ENCODE results near the gene EXD3. TPM values are rescaled to one million over a fixed set of nuclear protein-coding genes. Genes with fewer than 3 reads are reported as not detected.

Gene EXD3
- total RNA-seq, 5 donors from 2014 or later (not counting 1 experiment from before 2014, with no cell fraction given): 18.5 to 43.8 (median 38.0) TPM

- Histone ChIP-seq H3K4me3 (ENCODE audit: control insufficient read depth in 1 of 2, extremely low read depth in 1 of 2, low read length in 1 of 2) (no peak overlapping the region), H3K27ac (ENCODE audit: low read length) (no peak overlapping the region), H3K4me1 (ENCODE audit: control insufficient read depth in 1 of 2, extremely low read depth in 1 of 2, insufficient read depth in 2 of 2, low read length in 2 of 2) (peaks cover 0 to 23% of the 10 kb centered on the region in 2 experiments), H3K9me3 (no peaks in the 10 kb centered on the region), H3K27me3 (replicated peaks in 1 of 2; ENCODE audit: control insufficient read depth in 2 of 2, extremely low read depth in 1 of 2, insufficient read depth in 2 of 2, low read length in 1 of 2) (peaks cover 0 to 31% of the 10 kb centered on the region in 2 experiments), H3K36me3 (ENCODE audit: control insufficient read depth in 2 of 2, extremely low read depth in 1 of 2, insufficient read depth in 1 of 2, low read length in 1 of 2) (no peaks in the 10 kb centered on the region)
- H3K27ac Mint-ChIP-seq: no peak overlapping the region
- no peaks in the 10 kb centered on the region for H3K9me3 Mint-ChIP-seq
- DNase-seq (no peak), ATAC-seq (replicated peaks in 1 of 4) (no peak)
- H3K27me3 Mint-ChIP-seq: peaks cover 0 to 9% of the 10 kb centered on the region in 2 donors
- WGBS (ENCODE audit: insufficient coverage): 74% methylated on average over 22 of the region's 28 CpGs
- POLR2A ChIA-PET: interaction anchor here in 1 of 2 donors (0.6 kb wide), 1 partner anchor 261 kb away, joined by 10 read pairs; no protein-coding TSS in a partner anchor
- H3K4me1 Mint-ChIP-seq: peaks cover 0 to 1% (median 0%) of the 10 kb centered on the region in 3 donors
- no peak overlapping the region for H3K4me3 Mint-ChIP-seq
- CTCF ChIA-PET: no interaction called here
- no peaks in the 10 kb centered on the region for H3K36me3 Mint-ChIP-seq
Measured at GRCh38 chr9:137311986-137312851, 110.7 kb downstream of the EXD3 start.

- Histone ChIP-seq H3K27me3 (replicated peaks in 1 of 2; ENCODE audit: control insufficient read depth in 2 of 2, extremely low read depth in 1 of 2, insufficient read depth in 2 of 2, low read length in 1 of 2) (peaks cover 0 to 25% of the 10 kb centered on the region in 2 experiments), H3K4me1 (ENCODE audit: control insufficient read depth in 1 of 2, extremely low read depth in 1 of 2, insufficient read depth in 2 of 2, low read length in 2 of 2) (peaks cover 1 to 21% of the 10 kb centered on the region in 2 experiments), H3K4me3 (ENCODE audit: control insufficient read depth in 1 of 2, extremely low read depth in 1 of 2, low read length in 1 of 2) (no peak overlapping the region), H3K9me3 (no peaks in the 10 kb centered on the region), H3K36me3 (ENCODE audit: control insufficient read depth in 2 of 2, extremely low read depth in 1 of 2, insufficient read depth in 1 of 2, low read length in 1 of 2) (no peaks in the 10 kb centered on the region), H3K27ac (ENCODE audit: low read length) (no peak overlapping the region)
- POLR2A ChIA-PET: no interaction called here
- no peaks in the 10 kb centered on the region for H3K36me3 Mint-ChIP-seq
- H3K27me3 Mint-ChIP-seq: peaks cover 0 to 7% of the 10 kb centered on the region in 2 donors
- H3K4me3 Mint-ChIP-seq: no peak overlapping the region
- ATAC-seq (replicated peaks in 1 of 4) (peak in 2 of 4 experiments; percentile 37 to 57), DNase-seq (peak in 2 of 35 experiments; percentile 38 to 40)
- WGBS (ENCODE audit: insufficient coverage): 50% methylated on average over 25 of the region's 27 CpGs
- CTCF ChIA-PET: no interaction called here
- H3K4me1 Mint-ChIP-seq: peaks cover 0 to 5% (median 1%) of the 10 kb centered on the region in 3 donors
- no peak overlapping the region for H3K27ac Mint-ChIP-seq
- H3K9me3 Mint-ChIP-seq: no peaks in the 10 kb centered on the region
Measured at GRCh38 chr9:137311171-137311985, 111.6 kb downstream of the EXD3 start.

- Histone ChIP-seq H3K27ac (ENCODE audit: low read length) (no peak overlapping the region), H3K27me3 (replicated peaks in 1 of 2; ENCODE audit: control insufficient read depth in 2 of 2, extremely low read depth in 1 of 2, insufficient read depth in 2 of 2, low read length in 1 of 2) (peaks cover 0 to 28% of the 10 kb centered on the region in 2 experiments), H3K36me3 (ENCODE audit: control insufficient read depth in 2 of 2, extremely low read depth in 1 of 2, insufficient read depth in 1 of 2, low read length in 1 of 2) (no peaks in the 10 kb centered on the region), H3K4me1 (ENCODE audit: control insufficient read depth in 1 of 2, extremely low read depth in 1 of 2, insufficient read depth in 2 of 2, low read length in 2 of 2) (peaks cover 7 to 26% of the 10 kb centered on the region in 2 experiments), H3K9me3 (no peaks in the 10 kb centered on the region), H3K4me3 (ENCODE audit: control insufficient read depth in 1 of 2, extremely low read depth in 1 of 2, low read length in 1 of 2) (no peak overlapping the region)
- Mint-ChIP-seq H3K4me3 (no peak overlapping the region), H3K27me3 (peaks cover 0 to 7% of the 10 kb centered on the region in 2 donors), H3K36me3 (no peaks in the 10 kb centered on the region), H3K27ac (no peak overlapping the region), H3K9me3 (no peaks in the 10 kb centered on the region), H3K4me1 (peaks cover 0 to 10% (median 5%) of the 10 kb centered on the region in 3 donors)
- DNase-seq: no peak
- ATAC-seq (replicated peaks in 1 of 4): no peak
- ChIA-PET POLR2A (no interaction called here), CTCF (no interaction called here)
- WGBS (ENCODE audit: insufficient coverage): 73% methylated on average over 14 of the region's 20 CpGs
Measured at GRCh38 chr9:137310189-137311052, 112.5 kb downstream of the EXD3 start.

GRCh38 chr9:137309368-137310188 is 113.4 kb downstream of the EXD3 start:
- Mint-ChIP-seq H3K4me3 (no peak overlapping the region), H3K4me1 (peaks cover 0 to 16% (median 11%) of the 10 kb centered on the region in 3 donors), H3K9me3 (no peaks in the 10 kb centered on the region), H3K27ac (no peak overlapping the region), H3K36me3 (no peaks in the 10 kb centered on the region), H3K27me3 (peaks cover 0 to 2% of the 10 kb centered on the region in 2 donors)
- DNase-seq (no peak), ATAC-seq (replicated peaks in 1 of 4) (no peak)
- Histone ChIP-seq H3K27ac (ENCODE audit: low read length) (no peak overlapping the region), H3K4me1 (ENCODE audit: control insufficient read depth in 1 of 2, extremely low read depth in 1 of 2, insufficient read depth in 2 of 2, low read length in 2 of 2) (peaks cover 7 to 34% of the 10 kb centered on the region in 2 experiments), H3K36me3 (ENCODE audit: control insufficient read depth in 2 of 2, extremely low read depth in 1 of 2, insufficient read depth in 1 of 2, low read length in 1 of 2) (no peaks in the 10 kb centered on the region), H3K4me3 (ENCODE audit: control insufficient read depth in 1 of 2, extremely low read depth in 1 of 2, low read length in 1 of 2) (no peak overlapping the region), H3K9me3 (no peaks in the 10 kb centered on the region), H3K27me3 (replicated peaks in 1 of 2; ENCODE audit: control insufficient read depth in 2 of 2, extremely low read depth in 1 of 2, insufficient read depth in 2 of 2, low read length in 1 of 2) (peaks cover 0 to 22% of the 10 kb centered on the region in 2 experiments)
- WGBS (ENCODE audit: insufficient coverage): 82% methylated on average over 12 of the region's 15 CpGs
- POLR2A ChIA-PET: no interaction called here
- CTCF ChIA-PET: no interaction called here

GRCh38 chr9:137308057-137308619 is 114.8 kb downstream of the EXD3 start:
- H3K36me3 Mint-ChIP-seq: no peaks in the 10 kb centered on the region
- H3K27ac Mint-ChIP-seq: no peak overlapping the region
- Histone ChIP-seq H3K27me3 (replicated peaks in 1 of 2; ENCODE audit: control insufficient read depth in 2 of 2, extremely low read depth in 1 of 2, insufficient read depth in 2 of 2, low read length in 1 of 2) (peaks cover 0 to 27% of the 10 kb centered on the region in 2 experiments), H3K4me1 (ENCODE audit: control insufficient read depth in 1 of 2, extremely low read depth in 1 of 2, insufficient read depth in 2 of 2, low read length in 2 of 2) (peaks cover 7 to 44% of the 10 kb centered on the region in 2 experiments), H3K4me3 (ENCODE audit: control insufficient read depth in 1 of 2, extremely low read depth in 1 of 2, low read length in 1 of 2) (no peak overlapping the region), H3K9me3 (no peaks in the 10 kb centered on the region), H3K36me3 (ENCODE audit: control insufficient read depth in 2 of 2, extremely low read depth in 1 of 2, insufficient read depth in 1 of 2, low read length in 1 of 2) (no peaks in the 10 kb centered on the region), H3K27ac (ENCODE audit: low read length) (no peak overlapping the region)
- DNase-seq: no peak
- H3K9me3 Mint-ChIP-seq: no peaks in the 10 kb centered on the region
- H3K27me3 Mint-ChIP-seq: no peaks in the 10 kb centered on the region
- ChIA-PET POLR2A (no interaction called here), CTCF (no interaction called here)
- H3K4me3 Mint-ChIP-seq: no peak overlapping the region
- WGBS (ENCODE audit: insufficient coverage): 85% methylated on average over 17 of the region's 20 CpGs
- ATAC-seq (replicated peaks in 1 of 4): no peak
- peaks cover 0 to 19% (median 11%) of the 10 kb centered on the region in 3 donors for H3K4me1 Mint-ChIP-seq
